Mucosa of descending colon (tissue), 3 donors: ENCODE results near the gene ADAMTS2. TPM values are rescaled to one million over a fixed set of nuclear protein-coding genes. Genes with fewer than 3 reads are reported as not detected.

ENCODE experiments used
- ATAC-seq: fragments of 200-7000 bp; cut with Tn5 transposase; one replicate; pipeline ENCODE4 v1.9.1; 2020; ENCODE audit warnings: mild to moderate bottlenecking, moderate library complexity
- DNase-seq, 3 donors: peaks; one replicate each; pipeline ENCODE4 v3.0.0-alpha.2; 2020
- H3K36me3 ChIP-seq: fragments of 200-600 bp; one replicate; pipeline ENCODE4 v1.8.0; 2021; ENCODE audit warnings: low read depth, mild to moderate bottlenecking
- H3K4me1 ChIP-seq: fragments of 200-600 bp; one replicate; pipeline ENCODE4 v1.8.0; 2021; ENCODE audit warnings: low read depth, mild to moderate bottlenecking
- H3K4me3 ChIP-seq: fragments of 200-600 bp; one replicate; pipeline ENCODE4 v1.8.0; 2021; ENCODE audit warnings: mild to moderate bottlenecking
- H3K9me3 ChIP-seq: fragments of 200-600 bp; one replicate; pipeline ENCODE4 v1.8.0; 2021; ENCODE audit warnings: mild to moderate bottlenecking
- CTCF ChIP-seq: fragments of 200-600 bp; IDR thresholded peaks from one replicate; pipeline ENCODE4 v1.8.0; 2022; ENCODE audit warnings: antibody characterized with exemption, mild to moderate bottlenecking
- intact Hi-C, 2 donors: fragments of 100-400 bp; cut with DNase I in 1 of 2; cut with micrococcal nuclease in 1 of 2; formaldehyde crosslinking; loops; one replicate each; pipeline versions ENCODE4 v1.11.0 to v1.11.1; 2022; cut with DNase I, micrococcal nuclease
- total RNA-seq, 3 donors: library from RNA; stranded (reverse); fragmentation: NEBNext Ultra II Directional in 2 of 3; extraction: Animal tissue kit (Norgen Biotek cat#: 25700) in 2 of 3; gene quantifications; one replicate each; pipeline versions ENCODE4 v1.2.1 to v1.2.4, GENCODE V29; 2021 to 2023
- donor health status: DM: no; HTN: no; CAD: no; lungs with moderate emphysema.
- donor health status: DM: no; HTN: no; CAD: no.
- donor health status: DM: no; HTN: yes; CAD: no.

The ADAMTS2 gene
- total RNA-seq, 3 donors from 2014 or later, result 1.3 to 9.2 (median 7.3) TPM

- DNase-seq (peak in 1 of 3 donors; percentile 30), ATAC-seq (no peak)
- intact Hi-C loops, result no loop called here
- Histone ChIP-seq H3K4me3 (no peak overlapping the region), H3K36me3 (no peaks in the 10 kb centered on the region), H3K4me1 (no peaks in the 10 kb centered on the region), H3K9me3 (peaks cover 10% of the 10 kb centered on the region)
- TF ChIP-seq CTCF, result no peak
Measured at GRCh38 chr5:179302499-179303185, 42.6 kb downstream of the ADAMTS2 start.

GRCh38 chr5:179301796-179302195 is 43.5 kb downstream of the ADAMTS2 start:
- Histone ChIP-seq H3K4me3 (no peak overlapping the region), H3K9me3 (peaks cover 10% of the 10 kb centered on the region), H3K4me1 (no peaks in the 10 kb centered on the region), H3K36me3 (no peaks in the 10 kb centered on the region)
- intact Hi-C loops, result no loop called here
- ATAC-seq, result no peak
- peak in 1 of 3 donors; percentile 44 for DNase-seq
- TF ChIP-seq CTCF, result no peak

GRCh38 chr5:179301376-179301775 is 43.9 kb downstream of the ADAMTS2 start:
- intact Hi-C loops, result no loop called here
- TF ChIP-seq CTCF, result no peak
- ATAC-seq (no peak), DNase-seq (peak in 1 of 3 donors; percentile 16)
- H3K4me3 ChIP-seq, result no peak overlapping the region
- no peaks in the 10 kb centered on the region for H3K36me3 ChIP-seq
- H3K9me3 ChIP-seq, result peaks cover 10% of the 10 kb centered on the region
- no peaks in the 10 kb centered on the region for H3K4me1 ChIP-seq

- ATAC-seq (no peak), DNase-seq (peak; percentile 13 to 56 (median 18))
- TF ChIP-seq CTCF, result no peak
- Histone ChIP-seq H3K36me3 (no peaks in the 10 kb centered on the region), H3K9me3 (peaks cover 10% of the 10 kb centered on the region), H3K4me1 (no peaks in the 10 kb centered on the region), H3K4me3 (no peak overlapping the region)
- intact Hi-C loops, result no loop called here
Measured at GRCh38 chr5:179300581-179301180, 44.6 kb downstream of the ADAMTS2 start.

- no peak for TF ChIP-seq CTCF
- DNase-seq, result peak in 1 of 3 donors; percentile 8
- Histone ChIP-seq H3K36me3 (no peaks in the 10 kb centered on the region), H3K9me3 (no peaks in the 10 kb centered on the region), H3K4me3 (no peak overlapping the region), H3K4me1 (no peaks in the 10 kb centered on the region)
- ATAC-seq, result no peak
- intact Hi-C loops, result no loop called here
Measured at GRCh38 chr5:179298181-179298993, 46.9 kb downstream of the ADAMTS2 start.
